HG03280 (cell line): ENCODE measurements around the gene MPC1.
"Not testable (repeated sequence)": the region's sequence is repeated elsewhere in the genome, so short reads cannot be mapped to it uniquely, and the experiment has no call there.

ENCODE experiments used
- ATAC-seq: cut with Tn5 transposase; IDR thresholded peaks from one replicate; pipeline ENCODE4 v1.9.1; 2021; ENCODE audit warnings: mild to moderate bottlenecking, moderate library complexity; ENCODE audit not compliant: unreplicated experiment

MPC1 gene

GRCh38 chr6:166408936-166409755 is 26.4 kb upstream of the MPC1 start:
- no peak for ATAC-seq

GRCh38 chr6:166406197-166406596 is 23.5 kb upstream of the MPC1 start:
- no peak for ATAC-seq

- no peak for ATAC-seq
These were observed 22.6 kb upstream of the MPC1 start for GRCh38 chr6:166405386-166405785.

- ATAC-seq: no peak
These were observed 20.0 kb upstream of the MPC1 start for GRCh38 chr6:166402582-166403277.

GRCh38 chr6:166400649-166401250 is 18.0 kb upstream of the MPC1 start:
- peak; percentile 74 for ATAC-seq

GRCh38 chr6:166400181-166400580 is 17.4 kb upstream of the MPC1 start:
- ATAC-seq: no peak

GRCh38 chr6:166398348-166398747 is 15.6 kb upstream of the MPC1 start:
- no peak for ATAC-seq

GRCh38 chr6:166397849-166398248 is 15.1 kb upstream of the MPC1 start:
- ATAC-seq: no peak

- no peak for ATAC-seq
These were observed 13.0 kb upstream of the MPC1 start for GRCh38 chr6:166395778-166396177.

- no peak for ATAC-seq
These were observed 12.6 kb upstream of the MPC1 start for GRCh38 chr6:166395351-166395750.

- ATAC-seq: no peak
These were observed 11.5 kb upstream of the MPC1 start for GRCh38 chr6:166394036-166394892.

- ATAC-seq: no peak
These were observed 10.7 kb upstream of the MPC1 start for GRCh38 chr6:166393535-166393823.

- not testable (repeated sequence) for ATAC-seq
These were observed 10.2 kb upstream of the MPC1 start for GRCh38 chr6:166392755-166393534.

GRCh38 chr6:166389119-166389518 is 6.4 kb upstream of the MPC1 start:
- no peak for ATAC-seq

GRCh38 chr6:166388290-166389004 is 5.7 kb upstream of the MPC1 start:
- ATAC-seq: no peak

GRCh38 chr6:166387642-166388289 is 5.0 kb upstream of the MPC1 start:
- no peak for ATAC-seq

- not testable (repeated sequence) for ATAC-seq
These were observed 4.4 kb upstream of the MPC1 start for GRCh38 chr6:166387098-166387497.

GRCh38 chr6:166386111-166386510 is 3.4 kb upstream of the MPC1 start:
- no peak for ATAC-seq

- not testable (repeated sequence) for ATAC-seq
These were observed 1.1 kb upstream of the MPC1 start for GRCh38 chr6:166383802-166384363.
